SK-N-DZ (cell line): ENCODE measurements around the gene SERPINB1.
A peak's percentile ranks its signal among the peaks of the same experiment; 100 is the strongest.

Source experiments
- DNase-seq: peaks from one replicate; pipeline ENCODE4 v3.0.0-alpha.2; 2015; ENCODE audit warnings: low spot score

SERPINB1 gene

DNA sequence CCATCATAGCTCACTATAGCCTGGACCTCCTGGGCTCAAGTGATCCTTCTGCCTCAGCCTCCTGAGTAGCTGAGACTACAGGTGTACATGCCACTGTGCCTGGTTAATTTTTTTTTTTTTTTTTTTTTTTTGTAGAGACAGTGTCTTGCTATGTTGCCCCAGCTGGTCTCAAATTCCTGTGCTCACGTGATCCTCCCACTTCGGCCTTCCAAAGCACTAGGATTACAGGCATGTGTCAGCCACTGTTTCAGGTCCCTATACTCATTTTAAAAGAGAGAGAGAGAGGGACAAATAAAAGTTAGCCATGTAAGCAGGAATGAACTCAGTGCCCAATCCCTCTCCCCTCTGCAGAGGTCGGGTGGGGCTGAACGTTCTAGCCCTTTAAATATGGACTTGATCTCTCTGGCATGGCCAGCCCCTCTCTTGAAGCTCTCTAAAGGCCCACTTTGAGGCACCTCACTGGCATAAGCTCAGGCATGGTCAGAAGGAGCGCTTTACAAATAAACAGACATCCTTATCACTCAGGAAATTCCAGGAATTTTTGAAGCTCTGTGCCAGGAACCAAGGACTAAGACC, 9.0 kb upstream of the SERPINB1 start:
- no peak for DNase-seq

DNA sequence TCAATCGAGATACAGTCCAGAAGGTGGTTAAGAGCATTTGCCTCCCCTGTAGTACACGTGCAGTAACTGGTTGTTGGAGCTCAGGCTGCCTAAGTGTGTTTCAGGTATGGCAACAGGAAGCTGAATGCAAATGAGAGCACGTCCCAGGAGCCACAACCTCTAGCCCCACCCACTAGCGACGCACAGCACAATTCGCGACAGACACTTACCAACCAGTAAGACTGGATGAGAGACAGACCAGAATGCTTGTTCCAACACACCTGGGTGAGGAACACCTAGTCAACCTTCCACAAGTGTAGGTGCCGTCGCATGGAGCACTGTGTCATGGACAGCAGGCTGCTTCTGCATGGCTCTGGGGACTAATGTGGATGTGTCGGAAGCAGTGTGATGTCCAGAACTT, 7.2 kb upstream of the SERPINB1 start:
- DNase-seq: no peak

DNA sequence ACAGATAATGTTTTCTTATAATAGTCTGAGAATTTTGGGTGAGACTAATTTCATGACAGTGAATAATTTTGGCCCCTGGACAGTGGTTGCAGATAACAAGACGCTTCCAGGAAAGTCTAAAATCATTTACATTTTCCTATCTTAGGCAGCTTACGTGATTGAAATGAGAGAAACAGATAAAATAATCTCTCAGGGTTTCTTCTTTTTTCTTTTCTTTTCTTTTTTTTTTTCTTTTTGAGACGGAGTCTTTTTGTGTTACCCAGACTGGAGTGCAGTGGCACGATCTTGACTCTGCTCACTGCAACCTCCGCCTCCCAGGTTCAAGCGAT, 4.2 kb upstream of the SERPINB1 start:
- DNase-seq: no peak

DNA sequence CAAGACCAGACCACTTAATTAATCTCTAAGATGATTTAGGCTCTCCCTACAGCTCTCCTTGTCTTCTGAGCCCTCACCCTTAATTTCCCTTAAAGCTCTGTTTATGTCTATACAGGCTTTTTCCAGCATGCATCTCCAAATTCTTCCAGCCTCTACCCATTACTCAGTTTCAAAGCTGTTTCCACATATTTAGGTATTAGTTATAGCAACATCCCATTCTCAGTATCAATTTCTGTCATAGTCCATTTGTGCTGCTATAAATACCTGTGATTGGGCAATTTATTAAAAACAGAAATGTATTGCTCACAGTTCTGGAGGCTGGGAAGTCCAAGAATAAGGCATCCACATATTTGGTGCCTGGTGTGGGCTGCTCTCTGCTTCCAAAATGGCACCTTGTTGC, 2.3 kb upstream of the SERPINB1 start:
- DNase-seq: peak; percentile 69

DNA sequence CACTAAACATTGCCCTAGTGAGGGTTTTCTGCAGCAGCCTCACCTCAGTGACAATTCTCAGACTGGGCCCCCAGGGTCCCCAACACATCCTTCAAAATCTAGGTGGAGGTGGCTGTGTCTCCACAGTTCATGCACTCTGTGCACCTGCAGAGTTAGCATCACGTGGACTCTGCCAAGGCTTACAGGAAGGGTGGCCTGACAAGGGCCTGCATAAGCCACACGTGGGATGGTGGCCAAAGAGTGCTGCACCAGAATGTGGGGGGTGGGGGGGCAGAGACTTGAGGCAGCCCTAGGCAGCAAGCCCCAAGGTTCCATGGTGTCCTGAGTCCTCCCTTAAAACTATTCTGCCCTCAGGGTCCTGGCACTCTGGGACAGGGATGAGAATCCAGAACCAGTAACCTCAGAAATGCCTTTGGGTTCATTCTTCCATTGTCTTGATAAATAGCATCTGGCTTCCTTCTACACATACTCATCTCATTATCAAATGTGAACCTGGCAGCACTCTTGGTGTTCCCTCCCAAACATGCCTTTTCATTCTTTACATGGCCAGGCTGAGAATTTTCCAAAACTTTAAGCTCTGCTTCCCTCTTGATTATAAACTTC, 1.6 kb upstream of the SERPINB1 start:
- DNase-seq: no peak

DNA sequence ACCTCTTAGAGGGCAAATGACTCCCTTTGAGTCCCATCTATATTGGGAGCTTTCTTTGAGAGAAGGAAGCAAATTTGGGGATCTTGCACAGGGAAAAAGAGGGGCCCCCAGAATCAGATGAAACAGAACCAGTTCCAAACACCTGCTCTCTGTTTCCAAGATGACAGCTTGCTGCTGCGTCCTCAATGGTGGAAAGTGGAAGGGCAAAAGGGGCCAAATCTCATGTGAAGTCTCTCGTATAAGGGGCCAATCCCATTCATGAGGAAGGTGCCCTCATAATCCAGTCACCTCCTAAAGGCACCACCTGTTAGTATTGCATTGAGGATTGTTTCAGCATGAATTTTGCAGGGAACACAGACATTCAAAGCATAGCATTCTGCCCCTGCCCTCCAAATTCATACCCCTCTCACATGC, 483 bp upstream of the SERPINB1 start:
- no peak for DNase-seq

DNA sequence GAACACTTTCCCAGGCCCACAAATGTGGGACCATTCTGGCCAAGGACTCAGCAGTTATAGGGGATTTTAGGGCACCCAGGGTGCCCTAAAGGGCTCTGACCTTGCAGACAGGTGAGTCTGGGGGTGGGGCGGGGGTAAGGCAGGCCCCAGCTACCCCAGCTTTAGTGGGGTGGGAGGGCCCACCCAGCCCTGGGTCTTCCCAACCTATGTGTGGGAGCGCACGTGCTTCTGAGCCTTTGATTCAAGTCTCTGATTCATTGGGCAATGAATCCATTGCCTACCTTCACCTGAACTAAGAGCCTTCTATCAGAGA, 958 bp downstream of the SERPINB1 start:
- no peak for DNase-seq

DNA sequence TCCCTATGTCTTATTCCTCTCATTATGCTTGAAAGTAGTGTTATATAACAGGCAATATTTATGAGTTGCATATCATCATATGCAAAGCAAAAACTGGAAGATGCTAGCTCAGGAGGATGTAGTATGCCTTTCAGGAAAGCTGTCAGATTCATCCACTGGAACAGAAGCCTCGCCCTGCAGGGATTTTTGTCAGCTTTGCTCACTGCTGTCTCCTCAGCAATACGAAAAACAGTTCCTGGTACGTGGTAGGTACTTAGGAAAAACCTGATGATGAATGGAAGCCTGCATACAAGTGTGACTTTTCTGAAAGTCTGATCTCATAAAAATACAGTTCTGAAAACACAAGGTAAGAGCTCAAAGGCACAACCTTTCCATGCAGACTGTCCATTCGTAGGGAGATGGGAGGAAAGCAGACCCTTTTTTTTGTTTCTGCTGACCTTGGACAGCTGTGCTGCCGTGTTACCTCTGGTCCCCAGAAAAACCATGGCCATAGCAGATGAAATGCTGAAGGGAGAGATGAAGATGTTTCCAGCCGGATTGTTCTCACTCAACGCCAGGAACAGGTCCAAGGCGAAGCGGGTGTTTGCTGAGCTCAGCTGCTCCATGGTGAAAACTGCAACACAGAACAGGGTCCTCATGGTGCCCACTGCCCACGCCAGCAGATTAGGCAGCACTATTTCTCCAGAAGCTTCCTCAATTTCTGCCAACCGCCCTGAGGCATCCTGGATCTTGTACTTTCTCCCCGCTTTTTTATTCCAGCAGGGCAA, 1.5 kb downstream of the SERPINB1 start:
- no peak for DNase-seq

DNA sequence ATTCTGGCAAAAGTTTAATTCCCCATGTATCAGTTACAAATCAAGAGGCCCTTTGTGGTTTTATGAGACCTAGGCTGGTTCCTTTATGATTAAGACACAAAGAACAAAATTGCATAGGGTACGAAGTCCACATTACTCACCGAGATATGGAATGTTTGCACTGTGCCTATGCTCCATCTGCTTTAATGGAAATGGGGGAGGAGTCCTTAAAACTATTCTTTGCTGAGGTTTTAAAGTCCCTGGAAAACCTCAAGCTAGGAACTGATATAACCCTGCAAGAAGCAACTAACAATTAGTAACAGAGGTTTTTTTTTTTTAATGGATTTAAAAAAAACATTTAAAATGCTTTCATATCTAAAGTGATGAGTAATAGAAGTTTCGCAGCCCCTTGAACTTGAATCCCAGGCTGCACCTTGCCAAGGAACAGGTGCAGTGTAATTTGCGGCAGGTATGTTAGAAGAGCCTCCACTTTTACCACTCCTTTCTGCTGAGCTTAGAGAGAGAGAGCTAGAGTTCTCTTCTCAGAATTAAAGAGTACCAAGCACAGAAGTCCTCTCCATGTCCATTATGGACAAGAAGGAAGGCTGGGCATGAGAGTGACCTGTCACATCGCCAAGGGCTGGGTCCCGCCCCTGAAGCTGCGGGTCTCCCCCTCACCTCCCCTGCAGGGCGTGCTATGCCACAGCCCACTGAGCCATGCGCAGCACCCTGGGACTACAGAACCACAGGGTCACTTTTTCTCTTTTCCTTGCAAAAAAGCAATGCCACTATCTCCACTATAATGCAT, 2.3 kb downstream of the SERPINB1 start:
- DNase-seq: no peak

DNA sequence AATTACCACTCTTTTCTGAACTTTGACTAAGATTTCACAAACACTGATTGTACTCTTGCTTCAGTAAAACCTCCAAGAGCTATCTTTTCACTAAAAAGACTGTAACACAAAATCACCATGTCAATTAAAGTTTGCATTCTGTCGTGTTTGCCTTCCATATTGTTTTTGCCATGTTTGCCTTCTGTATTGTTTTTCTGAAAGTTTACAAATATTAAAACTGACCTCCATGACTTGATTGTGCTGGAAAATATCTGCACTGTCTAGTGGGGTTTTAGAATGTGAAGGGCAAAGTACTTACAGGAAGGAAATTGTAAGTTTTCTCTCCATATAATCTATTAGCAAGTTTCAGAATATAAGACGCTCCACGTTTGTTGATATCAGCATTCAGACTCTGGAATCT, 3.4 kb downstream of the SERPINB1 start:
- no peak for DNase-seq

DNA sequence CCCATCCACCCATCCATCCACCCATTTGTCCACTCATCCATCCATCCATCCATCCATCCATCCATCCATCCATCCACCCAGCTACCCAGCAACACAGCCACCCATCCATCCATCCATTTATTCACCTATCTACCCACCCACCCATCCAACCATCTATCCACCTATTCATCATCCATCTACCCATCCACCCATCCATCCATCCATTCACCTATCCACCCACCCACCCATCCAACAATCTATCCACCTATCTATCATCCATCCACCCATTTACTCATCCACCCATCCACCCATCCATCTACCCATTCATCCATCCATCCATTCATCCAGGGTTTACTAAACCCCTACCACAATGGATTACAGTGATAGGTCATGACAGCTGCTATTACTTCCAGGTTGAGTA, 7.4 kb downstream of the SERPINB1 start:
- no peak for DNase-seq

DNA sequence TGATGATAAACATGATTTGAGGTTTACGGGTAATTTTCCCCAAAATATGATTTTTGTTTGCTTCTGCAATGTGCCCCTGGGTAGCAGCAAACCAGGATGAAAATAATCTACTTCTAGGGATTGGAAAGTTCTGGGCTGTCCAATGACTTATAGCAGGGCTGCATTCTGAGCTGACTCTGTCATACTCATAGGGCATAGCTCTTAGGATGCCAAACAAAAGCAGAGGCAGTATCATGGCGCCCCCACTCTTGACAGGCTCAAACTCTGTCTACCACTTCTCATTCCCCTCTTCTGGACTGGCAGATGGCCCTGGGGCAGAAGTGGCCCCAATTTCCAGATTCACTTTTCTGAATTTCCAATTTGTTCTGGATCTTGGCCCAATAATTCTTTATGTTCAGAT, 10.3 kb downstream of the SERPINB1 start:
- no peak for DNase-seq

DNA sequence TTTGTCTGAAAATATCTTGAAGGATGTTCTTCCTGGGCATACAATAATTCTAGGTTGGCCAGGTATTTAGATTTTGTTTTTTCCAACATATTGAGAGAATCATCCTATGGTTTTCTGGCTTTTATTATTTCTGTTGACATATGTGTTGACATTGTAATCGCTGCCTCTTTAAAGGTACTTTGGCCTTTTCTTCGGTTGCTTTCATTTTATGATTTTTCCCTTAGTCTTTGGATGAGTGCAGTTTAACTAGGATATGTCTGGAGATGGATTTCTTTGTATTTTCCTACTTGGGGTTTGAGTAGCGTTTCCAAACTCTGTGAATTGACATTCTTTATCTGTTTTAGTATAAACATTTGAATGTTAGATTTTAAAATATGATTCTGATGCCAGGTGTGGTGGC, 11.5 kb downstream of the SERPINB1 start:
- DNase-seq: no peak

DNA sequence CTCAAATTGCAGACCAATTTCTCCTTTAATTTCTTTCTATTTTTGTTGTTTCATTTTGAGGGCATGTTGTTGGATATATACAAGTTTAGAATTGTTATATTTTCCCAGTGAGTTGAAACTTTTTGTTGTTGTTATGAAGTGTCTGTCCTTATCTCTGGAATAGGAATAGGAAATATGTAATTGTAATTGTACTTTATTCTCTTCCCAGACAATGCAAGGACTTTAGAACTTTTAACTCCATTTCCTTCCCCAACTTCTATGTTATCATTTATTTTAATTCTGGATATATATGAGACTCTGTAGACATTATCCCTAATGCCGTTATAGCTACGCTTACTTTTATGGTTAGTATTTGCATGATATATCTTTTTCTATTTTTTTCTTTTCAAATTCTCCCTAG, 12.4 kb downstream of the SERPINB1 start:
- no peak for DNase-seq

DNA sequence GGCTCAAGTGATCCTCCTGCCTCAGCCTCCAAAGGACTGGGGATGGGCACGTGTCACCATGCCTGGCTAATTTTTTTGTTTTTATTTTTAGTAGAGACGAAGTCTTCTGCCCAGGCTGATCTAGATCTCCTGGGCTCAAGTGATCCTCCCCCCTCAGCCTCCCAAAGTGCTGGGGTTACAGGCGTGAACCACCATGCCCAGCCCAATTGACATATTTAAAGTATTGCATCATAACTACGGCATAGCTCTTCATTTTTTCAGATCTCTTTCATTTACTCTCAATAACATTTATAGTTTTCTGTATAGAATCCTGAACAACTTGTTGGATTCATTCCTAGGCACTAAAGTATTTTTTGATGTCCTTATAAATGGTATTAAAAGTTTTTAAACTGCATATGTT, 13.0 kb downstream of the SERPINB1 start:
- DNase-seq: no peak

DNA sequence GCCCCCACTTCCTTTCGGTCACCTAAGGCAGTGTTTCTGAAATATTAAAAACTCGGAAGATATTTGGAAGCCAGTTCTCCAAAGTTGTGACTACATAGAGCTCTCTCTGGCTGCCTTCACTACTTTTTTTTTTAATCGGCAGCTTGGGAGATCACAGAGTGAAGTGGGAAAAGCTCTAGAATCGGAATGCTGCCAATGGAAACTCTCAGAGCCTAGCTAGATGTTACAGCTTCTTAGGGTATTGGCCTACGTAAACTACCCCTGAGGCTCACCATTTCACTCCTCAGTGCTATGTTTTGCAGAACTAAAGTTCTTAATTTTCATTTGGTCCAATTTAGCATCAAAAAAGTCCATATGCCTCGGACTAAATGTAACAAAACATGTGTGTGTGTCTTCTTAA, 14.5 kb downstream of the SERPINB1 start:
- no peak for DNase-seq

DNA sequence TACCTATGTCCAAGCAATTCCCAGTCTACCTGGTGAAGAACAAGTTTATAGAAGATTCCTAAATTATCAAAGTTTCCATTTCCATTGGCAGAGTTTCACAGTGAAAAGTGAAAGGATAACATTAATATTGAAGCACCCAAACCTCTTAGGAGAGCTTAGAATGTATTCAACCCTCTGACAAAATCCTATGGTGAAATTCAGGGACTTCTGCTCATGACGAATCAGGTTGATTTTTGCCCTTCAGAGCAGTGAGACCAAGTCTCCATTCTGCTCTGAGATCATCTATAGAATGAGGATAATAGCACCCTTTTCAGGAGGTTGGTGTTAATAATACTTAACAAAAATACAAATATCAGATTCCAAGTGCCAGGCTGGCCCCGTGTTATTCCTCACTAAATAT, 15.5 kb downstream of the SERPINB1 start:
- no peak for DNase-seq

DNA sequence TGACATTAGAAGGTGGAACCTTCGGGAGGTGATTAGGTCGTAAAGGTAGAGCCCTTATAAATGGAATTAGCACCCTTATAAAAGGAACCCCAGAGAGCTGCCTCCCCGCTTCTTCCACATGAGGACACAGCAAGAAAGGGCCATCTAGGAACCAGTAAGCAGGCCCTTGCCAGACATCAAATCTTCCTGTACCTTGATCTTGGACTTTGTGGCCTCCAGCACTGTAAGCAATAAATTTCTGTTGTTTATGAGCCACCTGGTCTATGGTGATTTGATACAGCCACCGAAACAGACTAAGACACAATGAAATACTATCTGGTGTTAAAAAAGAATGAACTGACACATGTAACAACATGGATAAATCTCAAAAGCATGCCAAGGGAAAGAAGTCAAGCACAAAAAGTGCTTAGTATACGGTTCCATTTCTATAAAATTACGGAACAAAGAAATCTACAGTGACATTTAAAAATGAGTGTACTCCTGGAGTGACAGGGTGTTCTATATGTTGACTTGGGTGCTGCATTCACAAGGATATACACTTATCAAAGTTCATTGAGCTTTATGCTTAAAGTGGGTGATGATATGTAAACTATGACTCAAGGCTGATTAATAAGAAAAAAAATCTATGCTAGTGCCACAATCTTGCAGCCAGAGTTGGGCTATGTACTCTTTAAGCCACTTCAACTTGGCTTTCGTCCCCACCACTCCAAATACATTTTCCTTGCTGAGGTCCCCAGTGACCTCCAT, 18.4 kb downstream of the SERPINB1 start:
- no peak for DNase-seq

DNA sequence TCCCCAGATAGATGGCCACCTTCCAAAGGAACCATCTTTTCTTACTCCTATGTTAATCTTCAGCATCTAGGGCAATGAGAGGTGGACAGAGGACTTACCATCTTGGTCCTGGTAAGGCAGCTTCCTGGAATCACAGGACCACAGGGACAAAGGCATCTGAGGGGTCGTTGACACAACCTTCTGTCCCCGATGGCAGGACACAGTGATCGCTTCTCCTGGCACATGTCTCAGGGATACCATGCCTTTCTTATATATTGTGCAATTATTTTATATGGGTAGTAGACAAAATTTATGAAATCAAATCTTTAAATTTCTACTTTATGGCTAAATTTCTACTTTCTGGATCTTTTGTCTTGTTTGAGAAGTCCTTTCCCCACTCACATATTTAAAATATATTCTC, 20.1 kb downstream of the SERPINB1 start:
- DNase-seq: no peak

DNA sequence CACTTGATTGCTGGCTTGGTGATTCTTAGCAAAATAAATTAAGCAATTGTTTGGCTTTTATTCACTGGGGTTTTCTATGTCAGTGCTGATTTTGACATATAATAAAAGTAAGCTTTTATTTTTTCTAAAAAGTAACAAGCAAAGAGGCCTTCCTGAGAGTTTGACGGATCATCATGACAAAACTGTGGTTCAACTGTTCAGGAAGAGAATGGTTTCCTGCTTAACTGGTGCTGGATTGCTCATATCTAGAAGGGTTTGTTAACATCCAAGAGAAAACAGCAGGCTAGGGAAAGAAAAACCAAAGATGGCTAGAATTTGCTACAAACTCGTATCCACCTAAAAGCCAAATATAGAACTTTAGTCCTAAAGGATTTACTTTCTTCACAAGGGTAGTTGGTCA, 21.2 kb downstream of the SERPINB1 start:
- DNase-seq: no peak

DNA sequence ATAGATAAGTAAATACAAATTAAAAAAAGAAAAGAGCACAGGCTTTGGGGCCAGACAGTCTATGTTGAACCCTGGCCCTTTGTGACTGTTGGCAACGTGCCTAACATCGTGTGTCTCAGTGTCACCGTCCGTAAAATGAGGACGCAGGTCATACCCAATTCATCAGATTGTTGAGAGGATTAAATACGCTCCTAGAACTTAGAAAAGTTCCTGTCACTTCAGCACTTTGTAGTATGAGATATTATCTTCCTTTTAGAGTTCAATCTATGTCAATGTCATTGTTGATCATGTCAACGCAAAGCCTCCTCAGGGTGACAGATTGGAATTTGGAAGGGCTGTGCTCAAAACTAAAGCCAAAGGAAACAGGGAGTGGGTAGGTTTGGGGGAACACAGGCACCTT, 21.7 kb downstream of the SERPINB1 start:
- no peak for DNase-seq

DNA sequence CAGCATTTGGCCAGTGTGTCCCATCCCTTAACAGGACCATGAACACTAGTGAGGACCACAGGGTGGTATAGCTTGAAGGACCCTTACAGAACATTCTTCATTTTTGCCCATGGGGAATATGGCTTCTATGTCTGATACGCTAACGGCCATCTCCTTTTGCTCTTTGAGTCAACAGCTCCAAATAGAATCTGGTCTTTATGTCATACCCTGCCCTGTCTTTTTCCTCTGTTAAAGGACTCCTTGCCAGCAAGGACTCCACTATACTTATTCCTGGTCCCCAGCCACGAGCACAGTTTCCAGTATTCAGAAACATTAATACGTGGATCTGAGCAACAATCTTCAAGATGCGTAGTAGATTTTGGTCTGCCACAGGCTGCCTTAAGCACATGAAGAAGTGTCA, 22.5 kb downstream of the SERPINB1 start:
- no peak for DNase-seq
